WTC11 (cell line): ENCODE data around the gene SYT8.

Experiments
- CTCF ChIP-seq: fragments of 200-600 bp; IDR thresholded peaks from 2 replicates; pipeline ENCODE4 v1.8.0; 2022; ENCODE audit warnings: antibody characterized with exemption
- IRF2 ChIP-seq: sonication (generic); formaldehyde crosslinking; IDR thresholded peaks from 2 replicates; pipeline ENCODE4 v1.8.0; 2022; ENCODE audit warnings: low read depth, missing genetic modification reagents, borderline replicate concordance
- MAX ChIP-seq: sonication (generic); formaldehyde crosslinking; IDR thresholded peaks from 2 replicates; pipeline ENCODE4 v1.8.0; 2022; ENCODE audit warnings: mild to moderate bottlenecking, missing genetic modification reagents
- NR3C1 ChIP-seq: sonication (generic); formaldehyde crosslinking; conservative IDR thresholded peaks from 2 replicates; pipeline ENCODE4 v1.8.1; 2023; ENCODE audit warnings: low read depth, mild to moderate bottlenecking, missing genetic modification reagents
- USF2 ChIP-seq: sonication (generic); formaldehyde crosslinking; IDR thresholded peaks from 2 replicates; pipeline ENCODE4 v1.8.1; 2023; ENCODE audit warnings: mild to moderate bottlenecking, missing genetic modification reagents, moderate library complexity
- ZNF121 ChIP-seq: sonication (generic); formaldehyde crosslinking; IDR thresholded peaks from 2 replicates; pipeline ENCODE4 v1.8.0; 2023; ENCODE audit warnings: missing genetic modification reagents
- TF ChIP-seq, protein P1 (sequence below): sonication (generic); formaldehyde crosslinking; IDR thresholded peaks from 2 replicates; pipeline ENCODE4 v1.8.1; 2023; ENCODE audit warnings: mild to moderate bottlenecking, moderate library complexity, missing genetic modification reagents

DNA sequence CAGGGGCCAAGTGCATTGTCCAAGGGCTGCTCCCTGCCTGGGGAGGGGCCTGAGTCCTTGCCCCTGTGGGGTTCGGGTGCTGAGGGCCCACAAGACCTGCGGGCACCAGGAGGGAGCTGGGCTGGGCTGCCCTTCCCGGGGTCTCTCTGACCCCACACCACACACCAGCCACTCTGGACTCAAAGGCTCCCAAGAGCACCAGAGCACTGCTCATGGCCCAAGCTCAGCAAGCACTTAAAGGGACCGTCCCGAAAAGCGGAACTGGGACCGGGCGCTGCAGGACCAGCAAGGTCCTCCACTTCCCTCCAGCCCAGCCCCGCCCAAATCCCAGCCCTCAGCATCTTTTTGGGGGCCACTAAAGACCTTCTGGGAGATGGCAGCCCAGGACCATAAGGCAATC, 23.4 kb downstream of the SYT8 start:
- TF ChIP-seq CTCF (no peak), USF2 (CRISPR knock-in tag) (no peak), MAX (no peak), NR3C1 (no peak), ZNF121 (CRISPR knock-in tag) (no peak), IRF2 (no peak)
- TF ChIP-seq, protein P1, sequence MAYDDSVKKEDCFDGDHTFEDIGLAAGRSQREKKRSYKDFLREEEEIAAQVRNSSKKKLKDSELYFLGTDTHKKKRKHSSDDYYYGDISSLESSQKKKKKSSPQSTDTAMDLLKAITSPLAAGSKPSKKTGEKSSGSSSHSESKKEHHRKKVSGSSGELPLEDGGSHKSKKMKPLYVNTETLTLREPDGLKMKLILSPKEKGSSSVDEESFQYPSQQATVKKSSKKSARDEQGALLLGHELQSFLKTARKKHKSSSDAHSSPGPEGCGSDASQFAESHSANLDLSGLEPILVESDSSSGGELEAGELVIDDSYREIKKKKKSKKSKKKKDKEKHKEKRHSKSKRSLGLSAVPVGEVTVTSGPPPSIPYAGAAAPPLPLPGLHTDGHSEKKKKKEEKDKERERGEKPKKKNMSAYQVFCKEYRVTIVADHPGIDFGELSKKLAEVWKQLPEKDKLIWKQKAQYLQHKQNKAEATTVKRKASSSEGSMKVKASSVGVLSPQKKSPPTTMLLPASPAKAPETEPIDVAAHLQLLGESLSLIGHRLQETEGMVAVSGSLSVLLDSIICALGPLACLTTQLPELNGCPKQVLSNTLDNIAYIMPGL: no peak
